Bladder microvascular endothelial cell (primary cell): ENCODE measurements around the gene C1GALT1. TPM values are rescaled to one million over a fixed set of nuclear protein-coding genes. Genes with fewer than 3 reads are reported as not detected.

ENCODE experiments used
- total RNA-seq: library from RNA; depleted of rRNA; stranded (reverse); fragments of >200 nt; gene quantifications from 2 replicates; pipeline ENCODE4 v1.2.3, GENCODE V29; 2014

Gene C1GALT1
- 5.2 and 23.3 TPM in 2 replicates for total RNA-seq

GRCh38 chr7:7182156-7183060 is at the start of gene C1GALT1:
Gene C1GALT1 (plus strand): TSS chr7:7182544. CDS start chr7:7234320, 51,776 bp downstream.

